Stimulated activated CD4-positive, alpha-beta T cell treated with anti-CD3 and anti-CD28 coated beads, Interleukin-2, amount 100 ng/mL, for 48 hours (primary cell): ENCODE results near the gene FALEC.
A peak's percentile ranks its signal among the peaks of the same experiment; 100 is the strongest.

Experiments used
- DNase-seq, 2 donors: peaks; one replicate each; pipeline ENCODE4 v3.0.0-alpha.2; 2020

Gene FALEC

GRCh38 chr1:150548324-150548631 lies 32.7 kb downstream of the FALEC start:
- no peak for DNase-seq

- DNase-seq, result no peak
These were observed 33.3 kb downstream of the FALEC start, which contains the start of gene ADAMTSL4 for GRCh38 chr1:150548632-150549495. ADAMTSL4 (plus strand) TSS chr1:150549408; CDS start chr1:150552289, 2,881 bp downstream.

- DNase-seq, result no peak
These were observed 34.1 kb downstream of the FALEC start for GRCh38 chr1:150549496-150550221.

DNA sequence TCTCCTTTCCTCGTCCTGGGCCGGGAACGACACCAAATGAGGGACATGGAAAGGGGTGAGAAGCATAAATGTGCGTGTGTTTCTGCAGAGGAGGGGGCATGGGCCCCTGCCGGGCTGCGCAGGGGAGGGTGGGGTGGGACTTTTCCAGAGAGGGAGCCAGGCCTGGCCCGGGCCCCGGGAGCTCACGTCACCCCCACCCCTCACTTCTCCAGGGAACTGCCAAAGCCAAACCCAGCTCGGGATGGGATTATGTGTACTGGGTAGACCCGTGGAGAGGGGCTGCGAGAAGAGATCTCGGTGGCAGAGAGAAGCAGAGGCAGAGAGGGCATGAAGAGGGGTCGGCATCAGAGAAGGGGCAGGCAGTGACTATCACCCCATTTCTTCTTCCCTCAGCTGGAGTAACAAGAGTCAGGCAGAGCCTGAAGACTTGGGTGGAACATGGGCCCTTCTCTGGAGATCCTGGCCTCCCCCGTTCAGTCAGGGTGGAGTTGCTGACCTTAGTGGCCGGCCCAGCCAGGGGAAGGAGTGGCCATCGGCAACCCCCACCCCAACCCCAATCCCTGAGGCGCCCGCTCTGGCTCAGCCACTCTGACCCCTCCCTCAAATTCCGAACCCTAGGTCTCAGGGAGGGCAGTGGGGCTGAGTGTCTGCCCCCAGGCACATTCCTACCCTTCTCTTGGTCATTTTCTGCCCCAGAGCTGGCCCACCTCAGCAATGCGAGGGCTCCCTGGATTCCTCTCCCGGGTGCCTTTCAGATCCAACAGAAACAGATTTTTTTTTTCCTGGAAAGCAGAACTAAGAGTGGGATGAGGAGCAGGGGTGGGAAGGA lies 34.9 kb downstream of the FALEC start:
- DNase-seq, result no peak

- no peak for DNase-seq
These were observed 35.7 kb downstream of the FALEC start for GRCh38 chr1:150551051-150551783.

DNA sequence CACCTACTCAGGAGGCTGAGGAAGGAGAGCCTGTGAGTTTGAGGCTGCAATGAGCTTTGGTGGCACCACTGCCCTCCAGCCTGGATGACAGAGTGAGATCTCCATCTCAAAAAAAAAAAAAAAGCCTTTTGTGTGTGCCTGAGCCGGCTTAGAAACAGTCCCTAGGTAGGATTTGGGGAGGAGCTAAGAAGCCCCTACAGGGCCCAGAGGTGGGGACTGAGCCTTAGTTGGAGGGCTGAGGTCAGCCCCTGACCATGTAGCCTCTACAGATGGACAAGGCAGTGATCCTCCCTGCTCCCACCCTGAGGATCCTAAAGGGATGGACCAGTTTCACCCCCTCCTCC lies 36.2 kb downstream of the FALEC start:
- no peak for DNase-seq

DNA sequence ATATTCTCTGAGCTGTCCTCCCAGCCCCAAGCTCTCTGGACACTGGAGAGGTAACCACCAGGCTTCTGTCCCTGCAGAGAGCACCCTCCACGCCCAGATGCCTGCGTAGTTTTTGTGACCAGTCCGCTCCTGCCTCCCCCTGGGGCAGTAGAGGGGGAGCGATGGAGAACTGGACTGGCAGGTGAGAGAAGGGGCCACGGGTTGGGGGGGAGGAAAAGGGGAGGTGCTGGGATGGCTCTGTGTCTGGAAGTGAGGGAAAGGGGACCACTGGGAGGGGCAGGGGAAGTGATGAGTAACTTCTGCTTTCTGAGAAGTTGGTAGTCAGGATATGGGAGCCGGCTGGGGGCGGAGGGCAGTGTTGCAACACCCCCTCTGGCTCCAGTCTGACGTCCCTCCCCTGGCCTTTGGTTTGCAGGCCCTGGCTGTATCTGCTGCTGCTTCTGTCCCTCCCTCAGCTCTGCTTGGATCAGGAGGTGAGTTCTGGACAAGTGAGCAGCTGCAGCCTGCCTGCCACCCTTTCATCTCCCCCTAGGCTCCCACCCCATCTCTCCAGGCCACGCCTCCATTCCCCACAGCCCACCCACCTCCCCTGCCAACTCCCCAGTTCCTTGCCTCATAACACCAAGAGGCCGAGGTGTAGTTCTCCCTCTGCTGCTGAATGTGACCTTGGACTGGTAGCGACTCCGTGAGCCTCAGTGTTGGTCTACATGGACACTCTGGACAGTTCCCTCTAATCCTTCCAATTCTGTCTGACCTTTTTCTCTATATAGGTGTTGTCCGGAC lies 36.8 kb downstream of the FALEC start:
- no peak for DNase-seq

- no peak for DNase-seq
These were observed 37.3 kb downstream of the FALEC start for GRCh38 chr1:150552911-150553289.

- DNase-seq, result no peak
These were observed 38.0 kb downstream of the FALEC start for GRCh38 chr1:150553392-150554085.

GRCh38 chr1:150554086-150554452 lies 38.5 kb downstream of the FALEC start:
- no peak for DNase-seq

DNA sequence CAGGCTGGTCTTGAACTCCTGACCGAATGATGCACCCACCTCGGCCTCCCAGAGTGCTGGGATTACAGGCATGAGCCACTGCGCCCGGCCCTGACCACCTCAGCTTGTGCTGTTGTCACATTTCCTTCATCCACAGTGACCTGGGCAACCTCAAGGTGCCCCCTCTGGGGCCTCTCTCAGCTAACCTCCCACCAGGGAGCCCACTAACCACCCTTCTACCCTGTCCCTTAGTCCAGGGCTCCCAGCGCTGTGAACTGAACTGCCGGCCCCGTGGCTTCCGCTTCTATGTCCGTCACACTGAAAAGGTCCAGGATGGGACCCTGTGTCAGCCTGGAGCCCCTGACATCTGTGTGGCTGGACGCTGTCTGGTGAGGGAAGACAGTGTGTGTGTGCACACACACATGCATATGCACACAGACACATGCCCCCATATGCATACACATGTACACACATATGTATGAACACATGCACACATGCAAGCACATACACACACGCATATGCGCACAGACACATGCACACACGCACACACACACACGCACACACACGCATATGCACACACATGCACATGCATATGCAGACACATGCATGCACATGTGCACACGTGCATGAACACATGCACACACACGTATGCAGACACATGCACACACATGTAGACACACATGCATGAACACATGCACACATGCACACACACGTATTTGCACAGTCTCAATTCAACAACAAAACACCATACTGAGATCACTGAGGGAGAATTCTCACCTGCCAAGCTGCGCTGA lies 39.8 kb downstream of the FALEC start:
- no peak for DNase-seq

DNA sequence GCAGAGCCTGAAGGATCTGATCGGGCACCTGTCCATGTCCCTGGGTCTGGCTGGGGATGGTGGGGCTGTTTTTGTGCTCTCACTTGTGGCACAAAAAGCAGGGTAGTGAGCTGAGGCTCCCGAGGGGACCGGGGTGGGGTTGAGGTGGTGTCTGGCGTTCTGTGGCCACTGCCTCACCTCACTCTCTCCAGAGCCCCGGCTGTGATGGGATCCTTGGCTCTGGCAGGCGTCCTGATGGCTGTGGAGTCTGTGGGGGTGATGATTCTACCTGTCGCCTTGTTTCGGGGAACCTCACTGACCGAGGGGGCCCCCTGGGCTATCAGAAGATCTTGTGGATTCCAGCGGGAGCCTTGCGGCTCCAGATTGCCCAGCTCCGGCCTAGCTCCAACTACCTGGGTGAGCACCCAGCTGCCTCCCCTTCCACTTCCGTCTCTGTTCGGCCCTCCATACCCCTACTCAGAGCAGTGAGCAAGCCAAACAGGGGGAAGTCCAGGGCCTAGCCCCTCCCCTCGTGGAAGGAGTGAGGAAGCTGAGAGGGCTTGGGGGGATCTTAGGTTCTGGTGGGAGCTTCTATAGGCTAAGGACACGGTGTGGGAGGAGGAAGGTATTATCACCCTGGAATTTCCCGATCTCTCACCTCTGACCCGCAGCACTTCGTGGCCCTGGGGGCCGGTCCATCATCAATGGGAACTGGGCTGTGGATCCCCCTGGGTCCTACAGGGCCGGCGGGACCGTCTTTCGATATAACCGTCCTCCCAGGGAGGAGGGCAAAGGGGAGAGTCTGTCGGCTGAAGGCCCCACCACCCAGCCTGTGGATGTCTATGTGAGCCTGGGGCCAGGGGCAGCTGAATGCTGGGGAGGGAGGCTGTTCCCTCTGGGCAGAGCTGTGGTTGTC lies 40.7 kb downstream of the FALEC start:
- no peak for DNase-seq

DNA sequence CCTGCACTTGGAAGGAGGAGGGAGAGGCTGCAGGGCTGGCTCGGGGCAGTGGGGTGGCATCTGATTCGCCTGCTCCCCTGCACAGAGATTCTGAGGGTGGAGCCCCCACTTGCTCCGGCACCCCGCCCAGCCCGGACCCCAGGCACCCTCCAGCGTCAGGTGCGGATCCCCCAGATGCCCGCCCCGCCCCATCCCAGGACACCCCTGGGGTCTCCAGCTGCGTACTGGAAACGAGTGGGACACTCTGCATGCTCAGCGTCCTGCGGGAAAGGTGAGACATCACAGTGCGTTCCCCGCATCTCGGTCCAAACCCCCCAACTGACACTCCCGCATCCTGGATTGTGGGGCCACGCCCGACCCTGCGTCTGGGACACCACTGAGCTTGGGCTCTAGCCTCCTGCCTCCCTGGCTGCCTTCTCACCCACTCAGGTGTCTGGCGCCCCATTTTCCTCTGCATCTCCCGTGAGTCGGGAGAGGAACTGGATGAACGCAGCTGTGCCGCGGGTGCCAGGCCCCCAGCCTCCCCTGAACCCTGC lies 41.6 kb downstream of the FALEC start:
- no peak for DNase-seq

- no peak for DNase-seq
These were observed 42.3 kb downstream of the FALEC start for GRCh38 chr1:150557813-150558212.

DNA sequence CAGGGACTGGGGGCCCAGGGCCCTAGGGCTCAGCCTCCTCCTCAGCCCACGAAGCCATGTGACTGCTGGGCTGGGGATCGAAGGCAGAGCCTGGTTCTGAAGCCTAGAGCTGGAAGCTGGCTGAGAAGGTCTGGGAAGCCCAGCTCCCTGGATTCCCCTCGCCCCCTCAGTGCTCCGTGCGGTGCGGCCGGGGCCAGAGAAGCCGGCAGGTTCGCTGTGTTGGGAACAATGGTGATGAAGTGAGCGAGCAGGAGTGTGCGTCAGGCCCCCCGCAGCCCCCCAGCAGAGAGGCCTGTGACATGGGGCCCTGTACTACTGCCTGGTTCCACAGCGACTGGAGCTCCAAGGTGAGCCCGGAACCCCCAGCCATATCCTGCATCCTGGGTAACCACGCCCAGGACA lies 42.8 kb downstream of the FALEC start:
- DNase-seq, result no peak

DNA sequence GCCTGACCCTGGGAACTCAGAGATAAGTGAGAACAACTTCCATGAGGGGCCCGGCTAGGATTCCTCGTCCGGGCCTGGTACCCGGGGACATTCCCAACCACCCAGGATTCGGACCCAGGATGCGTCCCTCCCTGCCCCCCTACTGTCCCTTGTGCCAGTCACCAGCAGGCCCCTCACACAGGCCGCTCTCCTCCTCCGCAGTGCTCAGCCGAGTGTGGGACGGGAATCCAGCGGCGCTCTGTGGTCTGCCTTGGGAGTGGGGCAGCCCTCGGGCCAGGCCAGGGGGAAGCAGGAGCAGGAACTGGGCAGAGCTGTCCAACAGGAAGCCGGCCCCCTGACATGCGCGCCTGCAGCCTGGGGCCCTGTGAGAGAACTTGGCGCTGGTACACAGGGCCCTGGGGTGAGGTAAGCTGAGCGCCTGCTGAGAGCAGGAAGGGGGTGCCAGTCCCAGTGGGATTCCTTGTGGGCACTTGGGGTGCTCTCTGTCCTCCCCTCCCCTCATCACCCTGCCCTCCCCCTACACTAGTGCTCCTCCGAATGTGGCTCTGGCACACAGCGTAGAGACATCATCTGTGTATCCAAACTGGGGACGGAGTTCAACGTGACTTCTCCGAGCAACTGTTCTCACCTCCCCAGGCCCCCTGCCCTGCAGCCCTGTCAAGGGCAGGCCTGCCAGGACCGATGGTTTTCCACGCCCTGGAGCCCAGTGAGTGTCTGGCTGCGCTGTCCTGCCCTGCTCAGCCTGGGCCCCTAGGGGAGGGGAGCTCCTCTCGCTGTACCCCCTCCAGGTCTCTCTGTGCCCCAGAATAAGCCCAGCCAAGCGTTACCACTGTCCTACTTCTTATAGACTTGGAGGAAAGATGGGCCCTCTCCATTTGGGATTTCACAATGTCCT lies 43.5 kb downstream of the FALEC start:
- no peak for DNase-seq

DNA sequence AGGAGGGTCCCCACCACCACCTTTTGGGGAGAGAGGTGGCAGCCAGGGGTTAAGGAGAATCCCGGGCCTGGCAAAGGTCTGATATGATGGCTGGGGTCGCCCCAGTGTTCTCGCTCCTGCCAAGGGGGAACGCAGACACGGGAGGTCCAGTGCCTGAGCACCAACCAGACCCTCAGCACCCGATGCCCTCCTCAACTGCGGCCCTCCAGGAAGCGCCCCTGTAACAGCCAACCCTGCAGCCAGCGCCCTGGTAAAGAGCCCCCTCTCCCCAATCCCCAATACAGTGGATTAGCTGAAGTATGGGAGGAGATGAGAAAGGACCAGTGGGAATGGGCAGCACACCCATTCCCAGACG lies 44.1 kb downstream of the FALEC start:
- DNase-seq, result no peak

DNA sequence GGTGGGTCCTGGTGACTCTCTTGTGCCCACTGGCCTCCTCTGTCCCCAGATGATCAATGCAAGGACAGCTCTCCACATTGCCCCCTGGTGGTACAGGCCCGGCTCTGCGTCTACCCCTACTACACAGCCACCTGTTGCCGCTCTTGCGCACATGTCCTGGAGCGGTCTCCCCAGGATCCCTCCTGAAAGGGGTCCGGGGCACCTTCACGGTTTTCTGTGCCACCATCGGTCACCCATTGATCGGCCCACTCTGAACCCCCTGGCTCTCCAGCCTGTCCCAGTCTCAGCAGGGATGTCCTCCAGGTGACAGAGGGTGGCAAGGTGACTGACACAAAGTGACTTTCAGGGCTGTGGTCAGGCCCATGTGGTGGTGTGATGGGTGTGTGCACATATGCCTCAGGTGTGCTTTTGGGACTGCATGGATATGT lies 44.5 kb downstream of the FALEC start:
- peak; percentile 81 to 85 for DNase-seq
